H1 (cell line): ENCODE data around the gene GOLGA1.

Source experiments
- CTCF ChIP-seq, 3 experiments: IDR thresholded peaks; 1 replicate in 2 of 3; 2 replicates in 1 of 3; pipeline versions ENCODE4 v1.5.1 to v1.6.1; 2011; ENCODE audit warnings: low read length in 3 of 3, mild to moderate bottlenecking in 3 of 3, inconsistent platforms in 2 of 3, low read depth in 1 of 3, moderate library complexity in 1 of 3; ENCODE audit not compliant: insufficient read depth in 1 of 3; ENCODE audit errors: control extremely low read depth in 1 of 3
- RXRA ChIP-seq: IDR thresholded peaks from 2 replicates; pipeline ENCODE4 v1.6.1; 2011; ENCODE audit warnings: low read depth, mild to moderate bottlenecking, low read length, moderate library complexity; ENCODE audit not compliant: insufficient read depth
- SP2 ChIP-seq: IDR thresholded peaks from 2 replicates; pipeline ENCODE4 v1.6.1; 2012; ENCODE audit warnings: mild to moderate bottlenecking, low read length, inconsistent platforms
- USF2 ChIP-seq: IDR thresholded peaks from 2 replicates; pipeline ENCODE4 v1.6.1; 2011; ENCODE audit warnings: low read length, improper control_type of control experiment

GRCh38 chr9:124880501-124880900 lies 60.4 kb downstream of the GOLGA1 start:
- no peak for TF ChIP-seq CTCF (IDR thresholded peaks at IDR 0.05; ENCODE audit: control extremely low read depth in 1 of 3, insufficient read depth in 1 of 3, low read depth in 1 of 3, low read length in 3 of 3)
- TF ChIP-seq USF2 = no peak
- no peak for TF ChIP-seq SP2
- no peak for TF ChIP-seq RXRA
